A549 treated with CpdA at 1 μM for 4 hours (cell line): ENCODE results near the gene WFIKKN1. TPM values are rescaled to one million over a fixed set of nuclear protein-coding genes. Genes with fewer than 3 reads are reported as not detected.

Experiments
- total RNA-seq: library from RNA; stranded (reverse); fragments of 200-300 nt; extraction: Qiagen RNA extraction; gene quantifications from 5 replicates; pipeline ENCODE4 v1.2.3, GENCODE V29; 2022; ENCODE audit warnings: low read depth

The WFIKKN1 gene
- 0.13 to 0.23 TPM (median 0.16 TPM) in 4 of 5 replicates, not detected in the other for total RNA-seq

GRCh38 chr16:630815-631405, at the start of gene WFIKKN1:
WFIKKN1 (plus strand) TSS chr16:630985; CDS start chr16:631254, 269 bp downstream.

GRCh38 chr16:589658-590187, 41.1 kb upstream of the WFIKKN1 start, which contains the start of gene RAB40C:
RAB40C (plus strand) TSS chr16:590066; CDS start chr16:590292, 226 bp downstream.

GRCh38 chr16:636206-637080, 5.7 kb downstream of the WFIKKN1 start, which contains the start of gene METTL26:
METTL26 (minus strand) TSS chr16:636305; CDS start chr16:636290, 15 bp downstream.

GRCh38 chr16:641326-642188, 10.8 kb downstream of the WFIKKN1 start, which contains the start of gene MCRIP2:
MCRIP2 (plus strand) TSS chr16:641828; CDS start chr16:641992, 164 bp downstream.

GRCh38 chr16:648781-649589, 18.2 kb downstream of the WFIKKN1 start, which contains the start of gene WDR90:
WDR90 (plus strand) TSS chr16:649365; CDS start chr16:649417, 52 bp downstream.

GRCh38 chr16:667780-668518, 37.2 kb downstream of the WFIKKN1 start, which contains the start of gene RHOT2:
RHOT2 (plus strand) TSS chr16:668132; CDS start chr16:668200, 68 bp downstream.

GRCh38 chr16:674968-675883, 44.4 kb downstream of the WFIKKN1 start, which contains the start of gene RHBDL1:
RHBDL1 (plus strand) TSS chr16:675671; CDS start chr16:675791, 120 bp downstream.

GRCh38 chr16:679814-680624, 49.2 kb downstream of the WFIKKN1 start, which contains the start of gene STUB1:
STUB1 (plus strand) TSS chr16:680410; CDS start chr16:680526, 116 bp downstream.

Other genes starting within 250 kb of the WFIKKN1 start
- gene PGAP6, start 249.0 kb upstream of the WFIKKN1 start, total RNA-seq, result 22.4 to 38.6 TPM (median 36.8 TPM) in 5 replicates
- gene NME4, start 233.8 kb upstream of the WFIKKN1 start, total RNA-seq, result 265 to 436 TPM (median 422 TPM) in 5 replicates
- 19.3 to 29.5 TPM (median 28.7 TPM) in 5 replicates for gene DECR2, start 229.1 kb upstream of the WFIKKN1 start, total RNA-seq
- gene RAB11FIP3, start 205.3 kb upstream of the WFIKKN1 start, total RNA-seq, result 17.3 to 23.6 TPM (median 20.1 TPM) in 5 replicates
- 45.7 to 81.9 TPM (median 75.8 TPM) in 5 replicates for gene CAPN15, start 103.3 kb upstream of the WFIKKN1 start, total RNA-seq
- gene PRR35, start 70.6 kb upstream of the WFIKKN1 start, total RNA-seq, result 0.08 to 0.20 TPM (median 0.09 TPM) in 3 of 5 replicates, not detected in the others
- 0.12 to 0.23 TPM (median 0.21 TPM) in 5 replicates for gene NHLRC4, start 64.0 kb upstream of the WFIKKN1 start, total RNA-seq
- 28.6 to 41.6 TPM (median 36.3 TPM) in 5 replicates for gene PIGQ, start 61.0 kb upstream of the WFIKKN1 start, total RNA-seq
- 13.7 to 19.3 TPM (median 16.9 TPM) in 5 replicates for gene RAB40C, start 40.9 kb upstream of the WFIKKN1 start, total RNA-seq
- 70.5 to 143 TPM (median 129 TPM) in 5 replicates for gene METTL26, start 5.3 kb downstream of the WFIKKN1 start, total RNA-seq
- gene MCRIP2, start 10.8 kb downstream of the WFIKKN1 start, total RNA-seq, result 18.7 to 43.8 TPM (median 40.3 TPM) in 5 replicates
- gene WDR90, start 18.4 kb downstream of the WFIKKN1 start, total RNA-seq, result 16.8 to 31.5 TPM (median 24.8 TPM) in 5 replicates
- gene RHOT2, start 37.1 kb downstream of the WFIKKN1 start, total RNA-seq, result 66.4 to 97.4 TPM (median 83.6 TPM) in 5 replicates
- 1.0 to 1.6 TPM (median 1.5 TPM) in 5 replicates for gene RHBDL1, start 44.7 kb downstream of the WFIKKN1 start, total RNA-seq
- 78.9 to 127 TPM (median 111 TPM) in 5 replicates for gene STUB1, start 49.4 kb downstream of the WFIKKN1 start, total RNA-seq
- gene JMJD8, start 53.3 kb downstream of the WFIKKN1 start, total RNA-seq, result 68.3 to 83.7 TPM (median 79.8 TPM) in 5 replicates
- gene WDR24, start 59.4 kb downstream of the WFIKKN1 start, total RNA-seq, result 4.9 to 7.4 TPM (median 6.3 TPM) in 5 replicates
- gene FBXL16, start 74.8 kb downstream of the WFIKKN1 start, total RNA-seq, result 1.8 to 3.2 TPM (median 2.6 TPM) in 5 replicates
- 64.1 to 206 TPM (median 188 TPM) in 5 replicates for gene METRN, start 84.1 kb downstream of the WFIKKN1 start, total RNA-seq
- gene ANTKMT, start 90.2 kb downstream of the WFIKKN1 start, total RNA-seq, result 25.8 to 60.1 TPM (median 55.1 TPM) in 5 replicates
- gene CCDC78, start 95.5 kb downstream of the WFIKKN1 start, total RNA-seq, result 3.7 to 7.1 TPM (median 5.7 TPM) in 5 replicates
- gene HAGHL, start 96.1 kb downstream of the WFIKKN1 start, total RNA-seq, result 13.4 to 18.6 TPM (median 16.8 TPM) in 5 replicates
- gene CIAO3, start 110.0 kb downstream of the WFIKKN1 start, total RNA-seq, result 16.7 to 26.8 TPM (median 22.7 TPM) in 5 replicates
- 1.4 to 3.1 TPM (median 2.8 TPM) in 5 replicates for gene MSLN, start 129.7 kb downstream of the WFIKKN1 start, total RNA-seq
- gene RPUSD1, start 157.4 kb downstream of the WFIKKN1 start, total RNA-seq, result 31.5 to 55.5 TPM (median 49.7 TPM) in 5 replicates
- 15.2 to 30.0 TPM (median 23.2 TPM) in 5 replicates for gene CHTF18, start 157.6 kb downstream of the WFIKKN1 start, total RNA-seq
- not detected in 5 replicates for gene GNG13, start 169.7 kb downstream of the WFIKKN1 start, total RNA-seq